NCI-H82 treated with DMSO at 0.1 percent for 48 hours (cell line): Measurements from ENCODE around the gene ENPP7.

ENCODE experiments used
- DNase-seq: peaks from one replicate; lab custom pipeline; 2025; ENCODE audit not compliant: unreplicated experiment; lab: John Stamatoyannopoulos, UW

The ENPP7 gene

DNA sequence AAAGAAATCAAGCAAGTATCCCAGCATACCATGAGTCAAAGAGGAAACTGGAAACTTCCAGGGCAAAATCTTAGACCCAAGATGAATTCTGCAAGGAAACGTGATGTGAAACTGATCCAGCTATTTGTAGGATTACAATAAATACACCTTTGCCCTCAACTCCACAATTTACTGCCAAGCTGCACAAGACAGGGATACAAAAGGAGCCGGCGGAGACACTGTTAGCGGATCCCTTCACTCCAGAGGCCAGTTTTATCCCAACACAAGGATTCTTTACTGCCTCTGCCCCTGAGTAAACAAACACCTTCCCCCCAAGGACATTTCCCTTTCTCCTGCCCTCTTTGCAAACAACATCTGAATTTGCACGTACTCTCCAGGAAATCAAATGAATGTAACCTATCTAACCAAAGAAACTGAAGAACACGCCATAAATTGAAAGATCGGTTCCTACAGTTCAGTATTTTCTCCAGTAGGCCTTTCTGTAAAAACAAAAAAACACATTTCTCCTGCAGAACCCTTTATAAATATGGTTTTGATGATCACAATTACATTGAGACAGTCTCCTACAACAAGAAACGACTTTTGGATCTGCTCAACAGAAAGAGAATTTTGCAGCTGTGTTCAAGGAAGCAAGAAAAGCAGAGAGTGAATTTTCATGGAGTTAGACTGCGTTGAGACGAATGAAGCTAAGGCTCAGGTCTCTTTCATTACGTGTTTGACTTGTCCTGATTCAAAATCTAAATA, 45.8 kb downstream of the ENPP7 start:
- DNase-seq = no peak

GRCh38 chr17:79777120-79777893, 46.6 kb downstream of the ENPP7 start:
- no peak for DNase-seq

- DNase-seq = peak; percentile 42
Observed at GRCh38 chr17:79777894-79778503, 47.3 kb downstream of the ENPP7 start, which contains the start of gene CBX2. CBX2 (plus strand) TSS chr17:79778148; CDS start chr17:79778236, 88 bp downstream.

DNA sequence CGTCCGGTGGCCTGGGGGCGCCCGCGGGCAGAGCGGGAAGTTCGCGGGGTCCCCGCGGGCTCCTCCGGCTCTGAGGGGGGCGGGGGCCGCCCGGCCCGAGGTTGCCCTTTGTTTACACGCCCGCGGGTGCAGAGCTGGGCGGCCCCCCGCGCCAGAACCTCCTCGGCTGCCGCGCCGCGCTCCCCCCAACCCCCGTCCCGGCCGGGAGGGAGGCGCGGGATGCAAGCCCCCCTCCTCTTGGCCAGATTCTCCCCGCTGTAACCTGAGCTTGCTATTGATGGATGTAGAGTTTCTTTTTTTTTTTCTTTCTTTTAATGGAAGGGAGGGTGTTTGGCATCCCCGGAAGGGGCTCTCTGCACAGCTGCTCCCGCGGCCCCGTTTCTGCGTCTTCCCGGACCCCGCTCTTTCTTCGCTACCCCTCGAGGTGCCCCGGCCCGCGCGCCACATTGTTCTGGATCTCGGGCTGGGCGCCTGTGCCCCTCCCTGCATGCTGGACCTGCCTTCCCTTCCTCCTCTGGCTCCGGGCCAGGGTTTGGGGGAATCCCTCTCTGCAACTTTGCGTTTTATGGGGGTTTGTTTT, 47.9 kb downstream of the ENPP7 start:
- DNase-seq = no peak

- DNase-seq = no peak
Observed at GRCh38 chr17:79779084-79779529, 48.4 kb downstream of the ENPP7 start.

GRCh38 chr17:79779661-79780365, 49.1 kb downstream of the ENPP7 start:
- no peak for DNase-seq

- DNase-seq = no peak
Observed at GRCh38 chr17:79781012-79781650, 50.4 kb downstream of the ENPP7 start.

GRCh38 chr17:79781736-79782575, 51.2 kb downstream of the ENPP7 start:
- no peak for DNase-seq

DNA sequence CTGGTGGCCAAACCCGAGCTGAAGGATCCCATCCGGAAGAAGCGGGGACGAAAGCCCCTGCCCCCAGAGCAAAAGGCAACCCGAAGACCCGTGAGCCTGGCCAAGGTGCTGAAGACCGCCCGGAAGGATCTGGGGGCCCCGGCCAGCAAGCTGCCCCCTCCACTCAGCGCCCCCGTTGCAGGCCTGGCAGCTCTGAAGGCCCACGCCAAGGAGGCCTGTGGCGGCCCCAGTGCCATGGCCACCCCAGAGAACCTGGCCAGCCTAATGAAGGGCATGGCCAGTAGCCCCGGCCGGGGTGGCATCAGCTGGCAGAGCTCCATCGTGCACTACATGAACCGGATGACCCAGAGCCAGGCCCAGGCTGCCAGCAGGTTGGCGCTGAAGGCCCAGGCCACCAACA, 53.1 kb downstream of the ENPP7 start:
- DNase-seq = no peak

DNA sequence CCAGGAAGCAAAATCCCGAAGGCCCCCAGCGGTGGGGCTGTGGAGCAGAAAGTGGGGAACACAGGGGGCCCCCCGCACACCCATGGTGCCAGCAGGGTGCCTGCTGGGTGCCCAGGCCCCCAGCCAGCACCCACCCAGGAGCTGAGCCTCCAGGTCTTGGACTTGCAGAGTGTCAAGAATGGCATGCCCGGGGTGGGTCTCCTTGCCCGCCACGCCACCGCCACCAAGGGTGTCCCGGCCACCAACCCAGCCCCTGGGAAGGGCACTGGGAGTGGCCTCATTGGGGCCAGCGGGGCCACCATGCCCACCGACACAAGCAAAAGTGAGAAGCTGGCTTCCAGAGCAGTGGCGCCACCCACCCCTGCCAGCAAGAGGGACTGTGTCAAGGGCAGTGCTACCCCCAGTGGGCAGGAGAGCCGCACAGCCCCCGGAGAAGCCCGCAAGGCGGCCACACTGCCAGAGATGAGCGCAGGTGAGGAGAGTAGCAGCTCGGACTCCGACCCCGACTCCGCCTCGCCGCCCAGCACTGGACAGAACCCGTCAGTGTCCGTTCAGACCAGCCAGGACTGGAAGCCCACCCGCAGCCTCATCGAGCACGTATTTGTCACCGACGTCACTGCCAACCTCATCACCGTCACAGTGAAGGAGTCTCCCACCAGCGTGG, 53.7 kb downstream of the ENPP7 start:
- no peak for DNase-seq

DNA sequence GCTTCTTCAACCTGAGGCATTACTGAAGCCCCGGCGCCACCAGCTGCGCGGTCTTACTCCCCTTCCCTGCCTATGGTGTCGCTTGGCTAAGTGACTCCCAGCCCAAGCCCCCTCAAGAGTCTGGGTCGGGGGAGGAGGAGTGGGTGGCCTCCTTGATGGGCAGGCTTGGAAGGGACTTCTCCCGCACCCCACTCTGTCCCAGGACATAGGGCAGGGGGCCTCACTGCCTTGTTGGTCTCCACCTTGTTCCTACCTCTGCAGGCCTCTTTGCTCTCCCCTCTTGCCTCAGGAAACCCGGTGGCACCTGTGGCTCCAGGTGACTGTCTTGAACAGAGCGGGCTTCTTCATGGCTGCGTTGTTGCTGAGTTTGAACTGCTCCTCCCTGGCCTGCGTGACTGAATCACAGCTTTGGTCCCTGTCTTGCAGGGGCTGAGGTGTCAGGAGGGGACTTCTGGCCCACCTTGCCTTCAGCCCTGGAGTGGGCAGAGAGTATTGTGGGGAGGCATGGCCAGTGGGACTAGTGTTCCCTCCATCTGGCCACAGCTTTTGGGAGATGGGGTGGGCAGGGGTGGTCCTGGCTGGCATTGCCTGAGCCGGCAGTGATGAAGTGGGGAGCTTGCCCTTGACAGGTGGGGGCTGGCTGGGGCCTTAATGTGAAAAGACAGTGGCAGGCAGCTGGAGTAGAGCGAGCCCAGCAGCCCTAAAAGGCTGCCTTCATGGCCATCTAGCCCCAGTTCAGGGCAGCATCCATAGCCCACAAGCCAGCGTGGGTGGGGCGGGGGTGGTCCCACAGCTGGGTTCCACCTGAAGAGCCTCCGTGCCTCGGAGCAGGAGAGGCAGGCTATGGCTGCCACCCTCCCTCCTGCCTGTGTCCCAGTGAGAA, 54.5 kb downstream of the ENPP7 start:
- no peak for DNase-seq

GRCh38 chr17:79785900-79786810, 55.4 kb downstream of the ENPP7 start:
- DNase-seq = no peak

DNA sequence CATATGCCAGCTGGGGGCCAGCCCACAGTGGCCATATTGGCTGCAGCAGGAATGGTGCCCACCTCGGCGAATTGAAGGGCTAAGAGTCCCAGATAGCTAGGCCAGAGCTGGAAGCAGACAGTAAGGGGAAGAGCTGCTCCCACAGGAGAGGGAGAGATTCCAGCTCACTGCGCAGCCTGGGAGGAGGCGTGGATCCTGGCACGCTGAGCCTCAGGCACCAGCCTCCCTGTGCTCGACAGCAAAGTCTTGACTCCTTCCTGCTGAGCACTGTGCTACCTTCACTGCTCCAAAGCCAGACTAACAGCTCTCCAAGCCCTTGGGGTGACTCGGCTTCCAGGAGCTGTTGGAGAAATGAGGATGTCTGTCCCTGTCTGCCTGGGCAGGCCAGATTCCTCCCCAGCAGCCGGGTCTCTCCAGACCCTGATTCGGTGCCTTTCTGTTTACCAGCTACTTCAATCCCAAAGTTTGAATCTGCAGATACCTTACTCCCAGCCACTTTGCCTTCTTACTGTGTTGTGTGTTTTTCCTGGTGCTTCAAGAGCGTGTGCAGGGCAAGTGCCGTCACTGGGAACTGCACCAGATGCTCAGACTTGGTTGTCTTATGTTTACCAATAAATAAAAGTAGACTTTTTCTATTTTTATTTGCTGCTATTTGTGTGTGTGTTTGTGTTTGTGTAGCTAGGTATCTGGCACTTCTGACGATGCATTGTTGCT, 56.3 kb downstream of the ENPP7 start:
- no peak for DNase-seq

- no peak for DNase-seq
Observed at GRCh38 chr17:79788455-79788854, 57.7 kb downstream of the ENPP7 start.

- DNase-seq = no peak
Observed at GRCh38 chr17:79788989-79789942, 58.5 kb downstream of the ENPP7 start.
